Astrocyte (in vitro differentiated cells and primary cell): ENCODE results near the gene UBE2V1.

Experiments used
- CTCF ChIP-seq: IDR thresholded peaks from 2 replicates; pipeline ENCODE4 v1.5.1; 2011; ENCODE audit warnings: low read depth, mild to moderate bottlenecking, inconsistent platforms, low read length, moderate library complexity; ENCODE audit not compliant: insufficient read depth
- EZH2 ChIP-seq: IDR thresholded peaks from 2 replicates; pipeline ENCODE4 v1.6.1; 2012; ENCODE audit warnings: mild to moderate bottlenecking, low read length, inconsistent platforms; ENCODE audit not compliant: insufficient read depth

- TF ChIP-seq CTCF (no peak), EZH2 (no peak)
Measured at GRCh38 chr20:50130356-50130723, 17.4 kb upstream of the UBE2V1 start.
